ENCODE measurements around the gene MOSPD3. TPM values are rescaled to one million over a fixed set of nuclear protein-coding genes. Genes with fewer than 3 reads are reported as not detected.

Gene MOSPD3
- total RNA-seq, 1 experiment from 2014 or later: 25.0 TPM

- Histone ChIP-seq H3K9me3 (ENCODE audit: control insufficient read depth, insufficient read depth, low read depth, low read length) (no peaks in the 10 kb centered on the region), H3K4me1 (ENCODE audit: control insufficient read depth, insufficient read depth, low read length) (no peaks in the 10 kb centered on the region), H3K27me3 (ENCODE audit: control insufficient read depth, insufficient read depth, low read length) (no peaks in the 10 kb centered on the region), H3K27ac (ENCODE audit: low read length) (no peak overlapping the region), H3K36me3 (ENCODE audit: control insufficient read depth, insufficient read depth, low read length) (no peaks in the 10 kb centered on the region), H3K4me3 (ENCODE audit: low read depth in 2 of 2, low read length in 2 of 2) (no peak overlapping the region)
- ATAC-seq (no peak), DNase-seq (ENCODE audit: low read depth, low spot score) (no peak)
- CTCF ChIA-PET: no interaction called here
- TF ChIP-seq TCF7L2 (IDR thresholded peaks at IDR 0.05; ENCODE audit: low read depth, low read length): no peak
- no peak for TF ChIP-seq REST (IDR thresholded peaks at IDR 0.05; ENCODE audit: insufficient read depth in 1 of 2, low read depth in 2 of 2, low read length in 1 of 2)
- no peak for TF ChIP-seq POLR2AphosphoS5 (IDR thresholded peaks at IDR 0.05; ENCODE audit: low read depth, low read length)
- no peak for TF ChIP-seq SIN3A (IDR thresholded peaks at IDR 0.05; ENCODE audit: borderline replicate concordance, insufficient read depth, low read depth, low read length)
- TF ChIP-seq CTCF (IDR thresholded peaks at IDR 0.05): no peak
- POLR2A ChIA-PET: interaction anchor here (0.6 kb wide), 1 partner anchor 19 kb away, joined by 4 read pairs; the partner anchor contains the start of gene PCOLCE
- intact Hi-C loops (cut with micrococcal nuclease; ENCODE audit: unreplicated experiment) (no loop called here), in situ Hi-C loops (cut with HindIII; ENCODE audit: low pct_unique_long_range_greater_than_20kb, low sequenced_read_pairs) (no loop called here)
- no TSS peak for BruUV-seq (replicated peaks)
Measured at GRCh38 chr7:100621554-100621953, 9.2 kb downstream of the MOSPD3 start.

GRCh38 chr7:100623951-100624824 lies 11.8 kb downstream of the MOSPD3 start:
- Histone ChIP-seq H3K4me3 (ENCODE audit: low read depth in 2 of 2, low read length in 2 of 2) (no peak overlapping the region), H3K27ac (ENCODE audit: low read length) (no peak overlapping the region), H3K4me1 (ENCODE audit: control insufficient read depth, insufficient read depth, low read length) (no peaks in the 10 kb centered on the region), H3K27me3 (ENCODE audit: control insufficient read depth, insufficient read depth, low read length) (no peaks in the 10 kb centered on the region), H3K9me3 (ENCODE audit: control insufficient read depth, insufficient read depth, low read depth, low read length) (no peaks in the 10 kb centered on the region), H3K36me3 (ENCODE audit: control insufficient read depth, insufficient read depth, low read length) (no peaks in the 10 kb centered on the region; the same call in 1 of the 2 replicates)
- ATAC-seq: no peak
- no TSS peak for BruUV-seq (replicated peaks)
- CTCF ChIA-PET: no interaction called here
- no peak for DNase-seq (ENCODE audit: low read depth, low spot score)
- POLR2A ChIA-PET: interaction anchor here (0.6 kb wide), 1 partner anchor 593 kb away, joined by 10 read pairs; the partner anchor contains the start of gene PLOD3
- intact Hi-C loops (cut with micrococcal nuclease; ENCODE audit: unreplicated experiment) (no loop called here), in situ Hi-C loops (cut with HindIII; ENCODE audit: low pct_unique_long_range_greater_than_20kb, low sequenced_read_pairs) (no loop called here)
- TF ChIP-seq REST (IDR thresholded peaks at IDR 0.05; ENCODE audit: insufficient read depth in 1 of 2, low read depth in 2 of 2, low read length in 1 of 2) (no peak), SIN3A (IDR thresholded peaks at IDR 0.05; ENCODE audit: borderline replicate concordance, insufficient read depth, low read depth, low read length) (no peak), TCF7L2 (IDR thresholded peaks at IDR 0.05; ENCODE audit: low read depth, low read length) (no peak), POLR2AphosphoS5 (IDR thresholded peaks at IDR 0.05; ENCODE audit: low read depth, low read length) (no peak), CTCF (IDR thresholded peaks at IDR 0.05) (no peak)
